ENCODE data around the gene TRMT2A.
A peak's percentile ranks its signal among the peaks of the same experiment; 100 is the strongest.

TRMT2A gene

GRCh38 chr22:20138868-20139267, 21.8 kb upstream of the TRMT2A start:
- Histone ChIP-seq H3K36me3 (ENCODE audit: insufficient read depth, low read length) (no peaks in the 10 kb centered on the region), H3K27ac (ENCODE audit: low read depth, low read length) (no peak overlapping the region), H3K4me1 (ENCODE audit: insufficient read depth, low read length) (peaks cover 45% of the 10 kb centered on the region), H3K4me3 (ENCODE audit: low read depth in 1 of 2, low read length in 2 of 2) (no peak overlapping the region), H3K9ac (ENCODE audit: low read length) (no peak overlapping the region), H3K27me3 (ENCODE audit: control insufficient read depth in 1 of 2, insufficient read depth in 2 of 2, low read length in 2 of 2) (no peaks in the 10 kb centered on the region), H3K9me3 (ENCODE audit: low read length) (no peaks in the 10 kb centered on the region)

- Histone ChIP-seq H3K36me3 (ENCODE audit: insufficient read depth, low read length) (no peaks in the 10 kb centered on the region), H3K27me3 (ENCODE audit: control insufficient read depth in 1 of 2, insufficient read depth in 2 of 2, low read length in 2 of 2) (no peaks in the 10 kb centered on the region), H3K27ac (ENCODE audit: low read depth, low read length) (no peak overlapping the region), H3K9ac (ENCODE audit: low read length) (no peak overlapping the region), H3K4me3 (ENCODE audit: low read depth in 1 of 2, low read length in 2 of 2) (no peak overlapping the region), H3K4me1 (ENCODE audit: insufficient read depth, low read length) (peaks cover 50% of the 10 kb centered on the region), H3K9me3 (ENCODE audit: low read length) (no peaks in the 10 kb centered on the region)
Measured at GRCh38 chr22:20138417-20138738, 21.4 kb upstream of the TRMT2A start.

- Histone ChIP-seq H3K4me3 (ENCODE audit: low read depth in 1 of 2, low read length in 2 of 2) (no peak overlapping the region), H3K9ac (ENCODE audit: low read length) (no peak overlapping the region), H3K27ac (ENCODE audit: low read depth, low read length) (no peak overlapping the region), H3K36me3 (ENCODE audit: insufficient read depth, low read length) (no peaks in the 10 kb centered on the region), H3K27me3 (ENCODE audit: control insufficient read depth in 1 of 2, insufficient read depth in 2 of 2, low read length in 2 of 2) (no peaks in the 10 kb centered on the region), H3K4me1 (ENCODE audit: insufficient read depth, low read length) (peaks cover 55% of the 10 kb centered on the region), H3K9me3 (ENCODE audit: low read length) (no peaks in the 10 kb centered on the region)
Measured at GRCh38 chr22:20137671-20138416, 20.8 kb upstream of the TRMT2A start.

- peaks cover 60% of the 10 kb centered on the region for H3K4me1 ChIP-seq (ENCODE audit: insufficient read depth, low read length)
- H3K9ac ChIP-seq (ENCODE audit: low read length): no peak overlapping the region
- no peak overlapping the region for H3K4me3 ChIP-seq (ENCODE audit: low read depth in 1 of 2, low read length in 2 of 2)
- no peaks in the 10 kb centered on the region for H3K9me3 ChIP-seq (ENCODE audit: low read length)
- H3K36me3 ChIP-seq (ENCODE audit: insufficient read depth, low read length): no peaks in the 10 kb centered on the region
- H3K27me3 ChIP-seq (ENCODE audit: control insufficient read depth in 1 of 2, insufficient read depth in 2 of 2, low read length in 2 of 2): no peaks in the 10 kb centered on the region
- no peak overlapping the region for H3K27ac ChIP-seq (ENCODE audit: low read depth, low read length)
Measured at GRCh38 chr22:20137113-20137512, 20.1 kb upstream of the TRMT2A start.

GRCh38 chr22:20136603-20136873, 19.5 kb upstream of the TRMT2A start:
- H3K9me3 ChIP-seq (ENCODE audit: low read length): no peaks in the 10 kb centered on the region
- no peaks in the 10 kb centered on the region for H3K36me3 ChIP-seq (ENCODE audit: insufficient read depth, low read length)
- H3K27ac ChIP-seq (ENCODE audit: low read depth, low read length): no peak overlapping the region
- H3K4me3 ChIP-seq (ENCODE audit: low read depth in 1 of 2, low read length in 2 of 2): no peak overlapping the region
- H3K27me3 ChIP-seq (ENCODE audit: control insufficient read depth in 1 of 2, insufficient read depth in 2 of 2, low read length in 2 of 2): no peaks in the 10 kb centered on the region
- H3K4me1 ChIP-seq (ENCODE audit: insufficient read depth, low read length): peaks cover 60% of the 10 kb centered on the region
- H3K9ac ChIP-seq (ENCODE audit: low read length): no peak overlapping the region

GRCh38 chr22:20135806-20136602, 19.0 kb upstream of the TRMT2A start:
- Histone ChIP-seq H3K4me3 (ENCODE audit: low read depth in 1 of 2, low read length in 2 of 2) (no peak overlapping the region), H3K9ac (ENCODE audit: low read length) (no peak overlapping the region), H3K4me1 (ENCODE audit: insufficient read depth, low read length) (peaks cover 60% of the 10 kb centered on the region), H3K9me3 (ENCODE audit: low read length) (no peaks in the 10 kb centered on the region), H3K27me3 (ENCODE audit: control insufficient read depth in 1 of 2, insufficient read depth in 2 of 2, low read length in 2 of 2) (no peaks in the 10 kb centered on the region), H3K27ac (ENCODE audit: low read depth, low read length) (no peak overlapping the region), H3K36me3 (ENCODE audit: insufficient read depth, low read length) (no peaks in the 10 kb centered on the region)

GRCh38 chr22:20135265-20135664, 18.2 kb upstream of the TRMT2A start:
- Histone ChIP-seq H3K27me3 (ENCODE audit: control insufficient read depth in 1 of 2, insufficient read depth in 2 of 2, low read length in 2 of 2) (no peaks in the 10 kb centered on the region), H3K4me3 (ENCODE audit: low read depth in 1 of 2, low read length in 2 of 2) (no peak overlapping the region), H3K9me3 (ENCODE audit: low read length) (no peaks in the 10 kb centered on the region), H3K27ac (ENCODE audit: low read depth, low read length) (no peak overlapping the region), H3K9ac (ENCODE audit: low read length) (no peak overlapping the region), H3K4me1 (ENCODE audit: insufficient read depth, low read length) (peaks cover 60% of the 10 kb centered on the region), H3K36me3 (ENCODE audit: insufficient read depth, low read length) (no peaks in the 10 kb centered on the region)

- no peak overlapping the region for H3K4me3 ChIP-seq (ENCODE audit: low read depth in 1 of 2, low read length in 2 of 2)
- no peak overlapping the region for H3K27ac ChIP-seq (ENCODE audit: low read depth, low read length)
- H3K9ac ChIP-seq (ENCODE audit: low read length): no peak overlapping the region
Measured at GRCh38 chr22:20133930-20134549, 17.0 kb upstream of the TRMT2A start.

GRCh38 chr22:20132686-20133246, 15.7 kb upstream of the TRMT2A start:
- peak overlapping the region; percentile 58 for H3K27ac ChIP-seq (ENCODE audit: low read depth, low read length)
- H3K4me1 ChIP-seq (ENCODE audit: insufficient read depth, low read length): peaks cover 51% of the 10 kb centered on the region
- peak overlapping the region; percentile 58 for H3K9ac ChIP-seq (ENCODE audit: low read length)
- peak overlapping the region; percentile 45 to 61 for H3K4me3 ChIP-seq (ENCODE audit: low read depth in 1 of 2, low read length in 2 of 2)
- no peaks in the 10 kb centered on the region for H3K27me3 ChIP-seq (ENCODE audit: control insufficient read depth in 1 of 2, insufficient read depth in 2 of 2, low read length in 2 of 2)
- H3K36me3 ChIP-seq (ENCODE audit: insufficient read depth, low read length): peaks cover 1% of the 10 kb centered on the region
- no peaks in the 10 kb centered on the region for H3K9me3 ChIP-seq (ENCODE audit: low read length)

More at GRCh38 chr22:20133930-20134549, 17.0 kb upstream of the TRMT2A start:
- H3K9me3 ChIP-seq (ENCODE audit: low read length): no peaks in the 10 kb centered on the region
- no peaks in the 10 kb centered on the region for H3K27me3 ChIP-seq (ENCODE audit: control insufficient read depth in 1 of 2, insufficient read depth in 2 of 2, low read length in 2 of 2)
- H3K4me1 ChIP-seq (ENCODE audit: insufficient read depth, low read length): peaks cover 60% of the 10 kb centered on the region
- no peaks in the 10 kb centered on the region for H3K36me3 ChIP-seq (ENCODE audit: insufficient read depth, low read length)

- H3K27ac ChIP-seq (ENCODE audit: low read depth, low read length): peak overlapping the region; percentile 58
- H3K27me3 ChIP-seq (ENCODE audit: control insufficient read depth in 1 of 2, insufficient read depth in 2 of 2, low read length in 2 of 2): no peaks in the 10 kb centered on the region
- no peaks in the 10 kb centered on the region for H3K9me3 ChIP-seq (ENCODE audit: low read length)
- H3K4me1 ChIP-seq (ENCODE audit: insufficient read depth, low read length): peaks cover 44% of the 10 kb centered on the region
- H3K9ac ChIP-seq (ENCODE audit: low read length): peak overlapping the region; percentile 58
- H3K36me3 ChIP-seq (ENCODE audit: insufficient read depth, low read length): peaks cover 7% of the 10 kb centered on the region
- peak overlapping the region; percentile 45 to 61 for H3K4me3 ChIP-seq (ENCODE audit: low read depth in 1 of 2, low read length in 2 of 2)
Measured at GRCh38 chr22:20131859-20132685, 15.0 kb upstream of the TRMT2A start.

GRCh38 chr22:20131597-20131858, 14.5 kb upstream of the TRMT2A start, which contains the start of gene ZDHHC8:
Gene ZDHHC8 (plus strand): TSS chr22:20131804. CDS start chr22:20131948, 144 bp downstream.
- no peaks in the 10 kb centered on the region for H3K27me3 ChIP-seq (ENCODE audit: control insufficient read depth in 1 of 2, insufficient read depth in 2 of 2, low read length in 2 of 2)
- H3K36me3 ChIP-seq (ENCODE audit: insufficient read depth, low read length): peaks cover 7% of the 10 kb centered on the region
- H3K9me3 ChIP-seq (ENCODE audit: low read length): no peaks in the 10 kb centered on the region
- peak within 1 kb of the TSS; percentile 58 for H3K9ac ChIP-seq (ENCODE audit: low read length)
- peaks cover 39% of the 10 kb centered on the region for H3K4me1 ChIP-seq (ENCODE audit: insufficient read depth, low read length)
- peak within 1 kb of the TSS; percentile 94 for H3K27ac ChIP-seq (ENCODE audit: low read depth, low read length)
- peak within 1 kb of the TSS; percentile 61 to 77 for H3K4me3 ChIP-seq (ENCODE audit: low read depth in 1 of 2, low read length in 2 of 2)
